ENCODE measurements around the gene RRAS.

GRCh38 chr19:49654581-49654980, 14.6 kb upstream of the RRAS start:
- TF ChIP-seq CTCF (IDR thresholded peaks at IDR 0.05) (no peak), EP300 (IDR thresholded peaks at IDR 0.05) (no peak)

Measured in suprapubic skin (tissue), 3 donors.